Ovary (tissue), 3 donors: ENCODE measurements around the gene SEMG2.

Experiments
- POLR2A ChIP-seq: fragments of 450-650 bp; IDR thresholded peaks from one replicate; pipeline ENCODE4 v1.6.1; 2017; ENCODE audit warnings: antibody characterized with exemption, mild to moderate bottlenecking, moderate library complexity
- TF ChIP-seq, protein P1 (sequence below), 3 donors: fragments of 450-650 bp in 2 of 3; fragments of 200-600 bp in 1 of 3; IDR thresholded peaks; one replicate each; pipeline versions ENCODE4 v1.5.1 to v1.8.0; 2016 to 2022; ENCODE audit warnings: antibody characterized with exemption in 3 of 3, mild to moderate bottlenecking in 1 of 3
- donor health status: DM: no; HTN: no; CAD: no.

- TF ChIP-seq, protein P1, sequence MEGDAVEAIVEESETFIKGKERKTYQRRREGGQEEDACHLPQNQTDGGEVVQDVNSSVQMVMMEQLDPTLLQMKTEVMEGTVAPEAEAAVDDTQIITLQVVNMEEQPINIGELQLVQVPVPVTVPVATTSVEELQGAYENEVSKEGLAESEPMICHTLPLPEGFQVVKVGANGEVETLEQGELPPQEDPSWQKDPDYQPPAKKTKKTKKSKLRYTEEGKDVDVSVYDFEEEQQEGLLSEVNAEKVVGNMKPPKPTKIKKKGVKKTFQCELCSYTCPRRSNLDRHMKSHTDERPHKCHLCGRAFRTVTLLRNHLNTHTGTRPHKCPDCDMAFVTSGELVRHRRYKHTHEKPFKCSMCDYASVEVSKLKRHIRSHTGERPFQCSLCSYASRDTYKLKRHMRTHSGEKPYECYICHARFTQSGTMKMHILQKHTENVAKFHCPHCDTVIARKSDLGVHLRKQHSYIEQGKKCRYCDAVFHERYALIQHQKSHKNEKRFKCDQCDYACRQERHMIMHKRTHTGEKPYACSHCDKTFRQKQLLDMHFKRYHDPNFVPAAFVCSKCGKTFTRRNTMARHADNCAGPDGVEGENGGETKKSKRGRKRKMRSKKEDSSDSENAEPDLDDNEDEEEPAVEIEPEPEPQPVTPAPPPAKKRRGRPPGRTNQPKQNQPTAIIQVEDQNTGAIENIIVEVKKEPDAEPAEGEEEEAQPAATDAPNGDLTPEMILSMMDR (IDR thresholded peaks at IDR 0.05) = no peak
- no peak for TF ChIP-seq POLR2A
Measured at GRCh38 chr20:45226287-45226686, 5.1 kb downstream of the SEMG2 start.
